Epithelial cell of proximal tubule (primary cell): ENCODE results near the gene DRGX. TPM values are rescaled to one million over a fixed set of nuclear protein-coding genes. Genes with fewer than 3 reads are reported as not detected.

Source experiments
- DNase-seq: peaks from one replicate; pipeline ENCODE4 v3.0.0-alpha.2; 2011; ENCODE audit warnings: low read depth
- H3K4me3 ChIP-seq: 2 replicates; pipeline ENCODE4 v1.5.1; 2011; ENCODE audit warnings: low read depth, mild to moderate bottlenecking, low read length
- CTCF ChIP-seq: conservative IDR thresholded peaks from 2 replicates; pipeline ENCODE4 v1.5.1; 2012; ENCODE audit warnings: low read depth, mild to moderate bottlenecking, low read length
- total RNA-seq: library from RNA; depleted of rRNA; stranded (reverse); fragments of >200 nt; gene quantifications from 2 replicates; pipeline ENCODE4 v1.2.3, GENCODE V29; 2015

Gene DRGX
- total RNA-seq, 1 donor from 2014 or later: not detected

- no peak overlapping the region for H3K4me3 ChIP-seq
- DNase-seq: no peak
- TF ChIP-seq CTCF: no peak
Measured at GRCh38 chr10:49327036-49327813, 68.7 kb downstream of the DRGX start.

GRCh38 chr10:49325916-49326783 is 69.7 kb downstream of the DRGX start:
- H3K4me3 ChIP-seq: no peak overlapping the region
- no peak for DNase-seq
- no peak for TF ChIP-seq CTCF

- DNase-seq: no peak
- no peak overlapping the region for H3K4me3 ChIP-seq
- no peak for TF ChIP-seq CTCF
Measured at GRCh38 chr10:49325131-49325915, 70.6 kb downstream of the DRGX start.

GRCh38 chr10:49324711-49325110 is 71.2 kb downstream of the DRGX start:
- TF ChIP-seq CTCF: peak; percentile 27
- no peak overlapping the region for H3K4me3 ChIP-seq
- no peak for DNase-seq

- DNase-seq: no peak
- TF ChIP-seq CTCF: no peak
- H3K4me3 ChIP-seq: no peak overlapping the region
Measured at GRCh38 chr10:49323896-49324270, 72.0 kb downstream of the DRGX start.

- H3K4me3 ChIP-seq: no peak overlapping the region
Measured at GRCh38 chr10:49323171-49323895, 72.6 kb downstream of the DRGX start.

More at GRCh38 chr10:49323171-49323895, 72.6 kb downstream of the DRGX start:
- TF ChIP-seq CTCF: no peak
- no peak for DNase-seq
